LNCAP (cell line): ENCODE measurements around the gene ARAF.

Experiments
- CTCF ChIP-seq: fragments of 450-650 bp; IDR thresholded peaks from 2 replicates; pipeline ENCODE4 v1.5.1; 2017; ENCODE audit warnings: mild to moderate bottlenecking

The ARAF gene

DNA sequence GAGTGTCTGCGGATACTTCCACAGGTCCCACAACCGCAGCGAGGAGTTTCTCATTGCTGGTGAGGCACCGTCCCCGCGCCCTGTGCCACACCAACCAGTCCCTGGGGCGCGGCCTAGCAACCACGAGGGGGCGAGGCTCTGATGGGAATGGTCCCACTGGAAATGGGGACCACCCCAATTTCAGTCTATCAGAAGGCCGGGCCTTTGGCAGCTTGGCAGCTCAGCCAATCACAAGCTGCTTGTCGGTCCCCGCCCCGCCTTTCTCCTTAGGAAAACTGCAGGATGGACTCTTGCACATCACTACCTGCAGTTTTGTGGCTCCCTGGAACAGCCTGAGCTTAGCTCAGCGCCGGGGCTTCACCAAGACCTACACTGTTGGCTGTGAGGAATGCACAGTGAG is 24.3 kb downstream of the ARAF start:
- no peak for TF ChIP-seq CTCF

DNA sequence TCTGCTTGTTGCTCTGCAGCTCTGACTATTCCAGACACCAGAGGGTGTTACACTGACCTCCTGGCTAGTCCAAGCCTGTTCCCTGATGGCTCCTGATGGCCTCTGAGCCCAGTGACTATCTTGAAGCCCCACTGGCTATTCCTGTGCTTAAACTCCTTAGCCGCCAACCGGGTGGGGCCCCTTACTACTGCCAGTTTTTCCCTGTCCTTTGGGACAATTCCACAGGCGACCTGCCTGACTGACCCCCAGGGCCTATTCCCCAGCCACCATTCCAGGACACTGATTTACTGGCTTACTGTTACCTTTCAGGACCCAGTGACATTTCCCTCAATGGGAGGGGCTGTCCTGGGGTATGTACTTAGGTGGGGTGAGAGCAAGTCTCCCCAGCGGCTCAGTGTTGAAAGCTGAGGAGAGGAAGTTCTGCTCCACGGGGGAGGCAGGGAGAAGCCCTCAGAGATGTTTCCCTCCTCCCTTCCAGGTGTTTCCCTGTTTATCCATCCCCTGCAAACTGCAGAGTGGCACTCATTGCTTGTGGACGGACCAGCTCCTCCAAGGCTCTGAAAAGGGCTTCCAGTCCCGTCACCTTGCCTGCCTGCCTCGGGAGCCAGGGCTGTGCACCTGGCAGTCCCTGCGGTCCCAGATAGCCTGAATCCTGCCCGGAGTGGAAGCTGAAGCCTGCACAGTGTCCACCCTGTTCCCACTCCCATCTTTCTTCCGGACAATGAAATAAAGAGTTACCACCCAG is 25.2 kb downstream of the ARAF start:
- no peak for TF ChIP-seq CTCF

GRCh38 chrX:47587091-47587891 is 26.3 kb downstream of the ARAF start:
- TF ChIP-seq CTCF = no peak

- TF ChIP-seq CTCF = no peak
These were observed 27.1 kb downstream of the ARAF start for GRCh38 chrX:47587906-47588735.

- TF ChIP-seq CTCF = no peak
These were observed 30.0 kb downstream of the ARAF start for GRCh38 chrX:47590984-47591383.

GRCh38 chrX:47593522-47593921 is 32.5 kb downstream of the ARAF start:
- TF ChIP-seq CTCF = no peak

DNA sequence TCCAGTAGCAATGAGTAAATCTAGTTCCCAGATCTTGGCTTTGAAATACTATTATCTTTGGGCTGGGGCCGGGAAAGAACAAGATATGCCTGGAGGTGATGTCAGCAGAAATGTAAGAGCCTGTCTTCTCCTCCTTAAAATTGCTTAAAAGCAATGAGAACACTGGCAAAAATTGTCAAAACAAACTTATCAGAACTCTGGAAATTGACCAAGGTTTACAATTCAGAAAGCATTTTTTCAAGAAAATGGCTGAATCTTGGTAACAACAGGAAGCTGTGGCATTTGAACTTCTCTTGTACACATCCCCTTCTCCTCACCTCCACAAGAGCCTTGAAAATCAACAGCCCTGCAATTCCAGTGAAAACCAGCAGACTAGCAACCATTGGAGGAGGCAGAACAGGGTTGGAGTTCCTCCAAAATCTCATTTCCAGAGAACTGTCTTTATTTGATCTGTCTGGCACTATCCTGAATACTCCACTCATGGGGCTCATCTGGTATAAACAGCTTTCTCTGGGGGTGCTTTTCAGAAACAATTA is 34.8 kb downstream of the ARAF start:
- no peak for TF ChIP-seq CTCF
